DMS53 (cell line): ENCODE results near the gene GADD45GIP1.

Experiments
- DNase-seq: peaks from one replicate; lab custom pipeline; 2025; lab: John Stamatoyannopoulos, UW

The GADD45GIP1 gene

GRCh38 chr19:12956446-12957388 is at the start of gene GADD45GIP1:
GADD45GIP1 (minus strand) TSS chr19:12957223; CDS start chr19:12957212, 11 bp downstream.
- peak; percentile 91 for DNase-seq

- DNase-seq, result no peak
Observed at GRCh38 chr19:13005861-13006370, 48.9 kb upstream of the GADD45GIP1 start.

DNA sequence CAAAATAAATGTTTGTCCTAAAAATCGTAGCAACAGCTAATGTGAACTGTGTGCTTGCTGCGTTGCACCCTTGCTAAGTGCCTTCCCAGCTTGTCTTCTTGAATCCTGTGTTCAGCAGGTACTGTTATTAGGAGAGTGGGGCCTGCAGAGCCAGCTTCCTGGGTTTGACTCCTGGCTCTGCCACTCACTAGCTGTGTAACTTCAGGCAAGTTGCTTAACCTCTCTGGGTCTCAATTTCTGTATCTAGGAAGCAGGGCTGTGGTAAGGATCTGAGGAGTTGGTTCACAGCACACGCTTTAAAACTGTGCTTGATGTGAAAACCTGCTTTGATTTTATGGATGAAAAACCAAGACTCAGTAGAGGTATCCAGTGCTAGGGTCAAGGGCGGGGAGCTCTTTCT is 48.2 kb upstream of the GADD45GIP1 start:
- no peak for DNase-seq

- no peak for DNase-seq
Observed at GRCh38 chr19:13004273-13004672, 47.2 kb upstream of the GADD45GIP1 start.

- no peak for DNase-seq
Observed at GRCh38 chr19:13003081-13003480, 46.1 kb upstream of the GADD45GIP1 start.

DNA sequence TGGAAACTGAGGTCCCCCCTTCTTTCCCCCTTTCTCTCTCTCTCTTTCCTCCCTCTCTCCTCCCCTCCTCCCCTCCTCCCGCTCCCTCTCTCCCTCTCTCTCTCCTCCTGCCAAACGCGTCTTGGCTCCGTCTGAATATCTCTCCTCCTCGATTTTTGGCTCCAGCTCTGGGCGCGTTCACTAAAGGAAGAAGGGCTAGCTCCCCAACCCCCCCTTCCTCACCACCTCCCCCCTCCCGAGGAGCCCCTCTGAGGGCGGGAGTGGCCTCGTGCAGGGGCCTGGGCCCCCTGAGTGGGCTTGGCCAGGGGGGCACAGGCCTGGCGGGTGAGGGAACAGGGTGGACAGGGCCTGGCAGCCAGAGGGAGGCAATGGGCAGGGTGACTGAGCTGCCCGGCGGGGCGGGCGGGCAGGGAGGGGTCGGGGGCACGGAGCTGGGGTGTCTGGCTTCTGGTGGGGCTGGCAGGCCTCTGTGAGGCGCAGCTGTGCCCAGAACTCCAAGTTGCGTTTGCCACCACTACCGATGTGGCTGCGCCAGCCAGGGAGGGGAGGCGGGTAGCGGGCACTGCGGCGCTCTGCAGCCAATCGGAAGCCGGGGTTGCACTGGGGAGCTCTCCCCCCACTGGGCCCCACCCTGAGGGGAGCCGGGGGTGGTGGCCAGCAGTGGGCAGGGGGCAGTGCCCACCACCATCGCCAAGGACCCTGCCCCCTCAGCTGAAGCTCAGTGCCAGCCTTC is 45.3 kb upstream of the GADD45GIP1 start:
- DNase-seq, result no peak

DNA sequence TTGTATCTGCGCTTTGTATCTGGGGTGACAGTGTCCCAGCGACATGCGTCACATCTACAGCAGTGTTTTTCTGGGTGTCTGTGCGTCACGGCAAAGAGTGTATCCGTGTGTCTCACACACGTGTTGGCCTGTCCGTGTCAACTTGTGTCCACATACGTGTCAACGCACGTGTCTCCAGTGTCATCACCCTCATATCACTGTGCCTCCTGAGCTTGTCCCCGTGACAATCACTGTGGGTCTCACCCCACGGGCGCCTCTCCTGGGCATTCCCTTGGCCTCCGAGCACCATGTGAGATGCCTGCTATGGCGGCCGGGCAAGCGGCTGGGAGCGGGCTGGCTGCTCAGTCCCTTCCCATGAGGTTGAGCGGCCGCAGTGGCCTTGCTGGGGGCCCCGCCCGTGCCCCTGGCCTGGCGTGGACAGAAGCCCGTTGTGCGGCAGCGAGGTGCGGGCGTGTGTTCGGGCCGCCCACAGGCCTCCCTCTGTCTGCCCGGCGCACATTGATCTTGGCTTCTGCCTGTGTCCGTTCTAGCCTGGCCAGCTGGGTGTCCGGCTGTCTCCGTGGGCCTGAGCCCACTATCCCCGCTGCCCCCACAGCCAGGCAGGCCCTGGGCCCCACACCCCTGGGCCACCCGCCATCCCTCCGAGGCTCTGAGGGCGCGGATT is 44.6 kb upstream of the GADD45GIP1 start:
- DNase-seq, result no peak

GRCh38 chr19:13001166-13001501 is 44.1 kb upstream of the GADD45GIP1 start:
- no peak for DNase-seq

- no peak for DNase-seq
Observed at GRCh38 chr19:12997967-12998940, 41.2 kb upstream of the GADD45GIP1 start.

DNA sequence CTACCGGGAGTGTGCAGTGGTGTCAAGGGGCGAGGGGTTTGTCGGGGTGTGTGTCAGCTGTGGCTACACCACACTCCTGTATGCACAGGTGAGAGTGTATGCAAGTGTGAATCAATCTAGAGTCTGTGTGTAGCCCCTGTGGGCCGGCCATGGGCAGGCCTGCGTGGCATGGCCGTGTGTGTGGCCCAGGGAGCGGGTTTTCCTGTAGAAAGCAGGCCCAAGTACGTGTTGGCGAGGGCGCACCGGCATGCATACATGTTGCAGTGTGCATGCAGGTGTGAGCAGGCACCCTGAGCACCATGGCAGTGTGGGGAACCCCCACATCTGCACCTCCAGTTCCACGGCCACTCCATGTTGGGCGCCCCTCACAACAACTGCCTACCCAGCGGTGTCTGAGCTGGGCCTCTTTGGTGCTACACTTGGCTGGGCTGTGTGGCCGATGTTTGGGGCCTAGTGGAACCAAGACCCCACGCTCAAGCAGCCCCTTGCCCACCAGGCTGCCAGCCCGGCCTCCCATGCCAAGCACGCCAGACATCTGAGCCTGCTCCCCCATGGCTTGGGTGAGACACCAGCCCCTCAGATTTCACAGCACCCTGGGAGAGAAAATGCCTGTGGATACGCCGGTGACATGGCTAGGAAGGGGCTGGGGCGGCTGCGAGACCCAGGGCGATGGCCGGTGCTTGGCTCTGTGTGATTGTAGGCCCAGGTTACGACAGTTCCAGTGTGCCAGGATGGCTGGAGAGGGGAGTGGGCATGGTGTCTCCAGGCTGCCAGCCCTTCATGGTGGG is 40.4 kb upstream of the GADD45GIP1 start:
- no peak for DNase-seq

GRCh38 chr19:12996406-12997094 is 39.5 kb upstream of the GADD45GIP1 start:
- DNase-seq, result peak; percentile 21

DNA sequence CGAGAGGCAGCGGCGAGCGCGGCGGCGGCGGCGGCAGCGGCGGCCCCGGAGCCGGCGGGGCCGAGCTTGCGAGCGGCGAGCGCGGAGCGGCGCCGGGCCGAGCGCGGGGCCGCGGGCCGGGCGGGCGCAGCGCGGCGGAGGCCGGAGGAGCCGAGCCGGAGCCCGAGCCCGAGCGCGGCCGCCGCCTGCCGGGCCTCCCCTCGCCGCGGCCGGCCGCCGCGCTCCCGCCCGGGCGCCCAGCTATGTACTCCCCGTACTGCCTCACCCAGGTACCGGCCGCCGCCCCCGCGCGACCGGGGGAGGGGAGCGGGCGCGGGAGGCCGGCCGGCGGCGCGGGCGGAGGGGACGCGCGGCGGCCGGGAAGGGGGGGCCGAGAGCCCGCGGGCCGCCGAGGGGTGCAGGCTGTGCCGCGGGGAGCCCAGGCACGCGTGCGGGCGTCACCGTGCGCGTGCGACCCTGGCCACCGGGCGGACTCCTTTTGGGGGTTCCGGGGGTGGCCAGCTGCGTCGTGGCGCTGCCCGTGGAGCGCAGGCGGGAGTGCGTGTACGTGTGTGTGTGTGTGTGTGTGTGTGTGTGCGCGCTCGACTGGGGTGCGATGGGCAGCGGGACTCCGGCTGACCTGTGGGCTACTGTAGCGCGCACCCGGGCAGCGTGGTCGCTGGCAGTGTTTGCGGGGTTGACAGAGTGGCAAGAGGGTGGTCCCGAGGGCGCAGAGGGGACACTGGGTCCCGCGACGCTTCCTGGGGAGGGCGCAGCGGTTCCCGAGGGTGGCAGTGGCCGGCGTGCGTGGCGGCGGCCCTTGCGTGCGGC is 38.8 kb upstream of the GADD45GIP1 start:
- peak; percentile 54 for DNase-seq

GRCh38 chr19:12994701-12995595 is 37.9 kb upstream of the GADD45GIP1 start, which contains the start of gene NFIX:
NFIX (plus strand) TSS chr19:12995475; CDS start chr19:12995838, 363 bp downstream.
- peak; percentile 34 for DNase-seq

GRCh38 chr19:12993562-12993961 is 36.5 kb upstream of the GADD45GIP1 start:
- DNase-seq, result no peak

- DNase-seq, result no peak
Observed at GRCh38 chr19:12992729-12993128, 35.7 kb upstream of the GADD45GIP1 start.

DNA sequence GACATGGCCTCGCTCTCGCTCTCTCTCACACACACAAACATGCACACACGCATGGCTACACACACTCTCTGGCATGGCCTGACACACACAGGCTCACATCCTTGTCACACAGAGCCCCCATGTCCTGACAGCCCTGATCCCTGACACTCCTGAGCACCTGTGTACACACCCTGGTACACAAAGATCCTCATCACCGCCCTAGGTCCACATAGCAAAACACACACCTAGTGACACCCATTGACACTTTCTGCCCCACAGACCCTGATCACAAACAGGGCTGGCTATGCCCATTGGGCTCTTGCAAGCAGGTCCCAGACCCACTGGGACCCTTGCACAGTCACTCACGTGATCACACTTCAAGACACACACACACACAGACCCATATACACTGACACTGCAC is 34.3 kb upstream of the GADD45GIP1 start:
- DNase-seq, result peak; percentile 26

DNA sequence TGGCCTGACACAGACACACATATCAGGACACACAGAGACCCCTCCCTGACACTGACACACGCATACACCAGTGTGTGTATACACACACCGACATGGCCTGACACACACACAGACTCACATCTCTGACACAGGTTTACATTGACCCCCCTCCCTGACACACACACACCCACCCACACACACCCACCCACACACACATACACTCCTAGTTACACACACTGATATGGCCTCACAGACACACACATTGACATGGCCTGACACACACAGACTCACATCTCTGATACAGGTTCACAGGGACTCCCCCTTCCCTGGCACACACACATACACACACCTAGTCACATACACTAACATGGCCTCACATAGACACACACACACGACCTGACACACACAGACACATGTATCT is 33.8 kb upstream of the GADD45GIP1 start:
- no peak for DNase-seq

DNA sequence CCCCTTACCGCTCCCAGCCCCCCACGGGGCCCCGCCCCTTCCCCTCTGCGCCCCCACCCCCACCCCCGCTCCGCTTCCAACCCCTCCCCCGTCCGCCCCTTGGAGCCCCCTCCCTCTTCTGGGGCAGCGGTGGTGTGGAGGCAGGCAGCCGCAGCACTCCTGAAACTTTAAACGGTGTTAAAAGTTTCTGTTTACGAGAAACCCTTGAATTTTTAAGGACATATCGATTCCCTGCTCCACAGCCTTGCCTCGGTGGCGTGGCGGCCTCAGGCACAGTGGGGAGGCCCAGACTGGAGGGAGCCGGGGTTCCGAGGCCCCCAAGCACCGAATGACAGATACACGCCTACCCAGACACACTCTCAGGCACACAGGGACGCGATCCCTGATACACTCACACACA is 33.4 kb upstream of the GADD45GIP1 start:
- DNase-seq, result no peak
